GM12878 (cell line): Measurements from ENCODE around the gene AGAP1. TPM values are rescaled to one million over a fixed set of nuclear protein-coding genes. Genes with fewer than 3 reads are reported as not detected.

Source experiments
- ATAC-seq: fragments of 200-7000 bp; cut with Tn5 transposase; 3 replicates; pipeline ENCODE4 v1.9.1; 2020; ENCODE audit warnings: mild to moderate bottlenecking, moderate library complexity
- BruUV-seq: library from RNA; stranded (reverse); fragments of 400-500 nt; replicated peaks from 2 replicates; lab custom pipeline; 2021; lab: Mats Ljungman, UMichigan
- CTCF ChIA-PET: fragments of 300-600 bp; sonication (Branson Sonifier 250); formaldehyde crosslinking; extraction: SDS; loops from one replicate; lab custom pipeline; 2021; ENCODE audit warnings: inconsistent platforms; lab: Yijun Ruan, JAX
- POLR2A ChIA-PET: fragments of 350-600 bp; formaldehyde crosslinking; extraction: SDS; loops from one replicate; lab custom pipeline; 2021; ENCODE audit warnings: inconsistent platforms; lab: Charles Lee
- RAD21 ChIA-PET: fragments of 300-600 bp; sonication (Branson Sonifier 250); formaldehyde crosslinking; loops from one replicate; lab custom pipeline; 2023; ENCODE audit warnings: antibody characterized with exemption; ENCODE audit not compliant: unreplicated experiment; lab: Charles Lee
- SMC1A ChIA-PET: fragments of 300-600 bp; sonication (Branson Sonifier 250); formaldehyde crosslinking; loops from one replicate; lab custom pipeline; 2023; ENCODE audit not compliant: unreplicated experiment, uncharacterized antibody; lab: Charles Lee
- DNase-seq: peaks from one replicate; pipeline ENCODE4 v3.0.0-alpha.2; 2011; ENCODE audit warnings: low read depth, low spot score
- FAIRE-seq: peaks from 3 replicates; lab custom pipeline; 2011; peaks lifted over from hg19 to GRCh38; lab: Jason Lieb, UNC
- H2AFZ ChIP-seq: 2 replicates; pipeline ENCODE4 v1.6.0; 2011; ENCODE audit warnings: low read depth, low read length, control low read depth; ENCODE audit not compliant: control insufficient read depth
- H3K27ac ChIP-seq: 2 replicates; pipeline ENCODE4 v1.5.1; 2011; ENCODE audit warnings: control low read depth; ENCODE audit not compliant: control insufficient read depth, insufficient read depth
- H3K27me3 ChIP-seq, 2 experiments: replicated peaks in 1 of 2; 2 replicates each; pipeline versions ENCODE4 v1.6.0 to v1.6.1; 2011; ENCODE audit warnings: low read length in 1 of 2; ENCODE audit not compliant: control insufficient read depth in 2 of 2, insufficient read depth in 2 of 2
- H3K36me3 ChIP-seq, 2 experiments: 2 replicates each; pipeline ENCODE4 v1.5.1; 2011; ENCODE audit warnings: low read length in 1 of 2; ENCODE audit not compliant: control insufficient read depth in 2 of 2, insufficient read depth in 2 of 2
- H3K4me1 ChIP-seq: 2 replicates; pipeline ENCODE4 v1.6.1; 2011; ENCODE audit warnings: mild to moderate bottlenecking, low read length, moderate library complexity, mixed read lengths; ENCODE audit not compliant: control insufficient read depth, insufficient read depth
- H3K4me2 ChIP-seq: 2 replicates; pipeline ENCODE4 v1.6.0; 2011; ENCODE audit warnings: control low read depth; ENCODE audit not compliant: control insufficient read depth, insufficient read depth
- H3K4me3 ChIP-seq: fragments of 200-600 bp; sonication (generic); 2 replicates; pipeline ENCODE4 v1.5.1; 2016
- H3K79me2 ChIP-seq: 2 replicates; pipeline ENCODE4 v1.6.0; 2011; ENCODE audit warnings: low read length; ENCODE audit not compliant: control insufficient read depth, insufficient read depth
- H3K9ac ChIP-seq: 2 replicates; pipeline ENCODE4 v1.8.0; 2011; ENCODE audit warnings: low read length, control low read depth, mixed read lengths; ENCODE audit not compliant: control insufficient read depth, insufficient read depth
- H3K9me3 ChIP-seq: replicated peaks from 3 replicates; pipeline ENCODE4 v1.5.1; 2011; ENCODE audit warnings: mild to moderate bottlenecking, low read length; ENCODE audit not compliant: control insufficient read depth, insufficient read depth
- H4K20me1 ChIP-seq: 2 replicates; pipeline ENCODE4 v1.6.0; 2011; ENCODE audit not compliant: control insufficient read depth, insufficient read depth
- IRF4 ChIP-seq: IDR thresholded peaks from 2 replicates; pipeline ENCODE4 v1.6.1; 2011; ENCODE audit warnings: low read depth, low read length
- LARP7 ChIP-seq: fragments of 450-650 bp; IDR thresholded peaks from 2 replicates; pipeline ENCODE4 v1.6.1; 2017; ENCODE audit warnings: mild to moderate bottlenecking
- SREBF1 ChIP-seq: IDR thresholded peaks from 2 replicates; pipeline ENCODE4 v1.6.1; 2012; ENCODE audit warnings: mild to moderate bottlenecking, low read length
- TCF3 ChIP-seq: IDR thresholded peaks from 2 replicates; pipeline ENCODE4 v1.6.1; 2012; ENCODE audit warnings: low read depth, mild to moderate bottlenecking, low read length, borderline replicate concordance; ENCODE audit not compliant: insufficient read depth
- WRNIP1 ChIP-seq: IDR thresholded peaks from 2 replicates; pipeline ENCODE4 v1.6.1; 2011; ENCODE audit warnings: low read depth, low read length, improper control_type of control experiment, borderline replicate concordance
- WGBS: methylation state at CpG from one replicate; pipeline ENCODE4 v1.1.6; 2016; ENCODE audit warnings: low lambda C conversion rate; ENCODE audit not compliant: insufficient replicate concordance, insufficient coverage; ENCODE audit errors: missing lambda C conversion rate; 5-methylcytosine and 5-hydroxymethylcytosine counted together
- in situ Hi-C: fragments of 300-500 bp; cut with MboI; formaldehyde crosslinking; loops from 9 replicates; pipeline ENCODE4 v1.14.3; 2018; ENCODE audit warnings: mixed read lengths
- intact Hi-C: fragments of 100-400 bp; cut with micrococcal nuclease; formaldehyde crosslinking; loops from one replicate; pipeline ENCODE4 v1.14.2; 2022; ENCODE audit not compliant: unreplicated experiment
- polyA plus RNA-seq, 11 experiments: library from polyadenylated mRNA; depleted of rRNA in 4 of 11; unstranded in 6 of 11; stranded (reverse) in 5 of 11; fragments of >200 nt; fragmentation: Nextera tagmentation in 4 of 11; fragmentation: Illumina TruSeq in 1 of 11; extraction: Ambion mirVana in 4 of 11; extraction: Trizol in 1 of 11; gene quantifications; 1 replicate in 1 of 11; 2 replicates in 10 of 11; pipeline versions ENCODE4 v1.2.1 to v1.2.3, GENCODE V29; 2011 to 2016; ENCODE audit warnings: inconsistent platforms in 2 of 11, missing spikeins in 2 of 11, low read depth in 1 of 11
- total RNA-seq, 4 experiments: library from RNA; depleted of rRNA in 3 of 4; stranded (reverse); fragments of >200 nt in 3 of 4; fragmentation: Illumina TruSeq in 1 of 4; extraction: Trizol in 1 of 4; gene quantifications; 2 replicates each; pipeline versions ENCODE4 v1.2.1 to v1.2.3, GENCODE V29; 2013 to 2021
- TF ChIP-seq, protein P1 (sequence below): IDR thresholded peaks from 2 replicates; pipeline ENCODE4 v1.6.1; 2012; ENCODE audit warnings: improper control_type of control experiment, low read depth, low read length; ENCODE audit not compliant: insufficient replicate concordance
- TF ChIP-seq, protein P2 (sequence below): fragments of 450-650 bp; formaldehyde crosslinking; IDR thresholded peaks from 2 replicates; pipeline ENCODE4 v1.4.0; 2020; ENCODE audit warnings: mild to moderate bottlenecking, moderate library complexity

Gene AGAP1
- total and polyA plus RNA-seq, 10 of the 15 experiments (the other 5 are each of a cell fraction or from before 2014, with no cell fraction given), result 0.05 to 0.15 (median 0.06) TPM; not detected in 7

- SMC1A ChIA-PET, result no interaction called here
- no peaks in the 10 kb centered on the region for H3K36me3 ChIP-seq
- no peak for DNase-seq
- no TSS peak for BruUV-seq
- in situ Hi-C loops, result no loop called here
- WGBS, result 13% methylated on average over 27 of the region's 27 CpGs
- no peaks in the 10 kb centered on the region for H3K4me1 ChIP-seq
- no peak overlapping the region for H3K4me2 ChIP-seq
- no peak for ATAC-seq
- TF ChIP-seq, protein P1, sequence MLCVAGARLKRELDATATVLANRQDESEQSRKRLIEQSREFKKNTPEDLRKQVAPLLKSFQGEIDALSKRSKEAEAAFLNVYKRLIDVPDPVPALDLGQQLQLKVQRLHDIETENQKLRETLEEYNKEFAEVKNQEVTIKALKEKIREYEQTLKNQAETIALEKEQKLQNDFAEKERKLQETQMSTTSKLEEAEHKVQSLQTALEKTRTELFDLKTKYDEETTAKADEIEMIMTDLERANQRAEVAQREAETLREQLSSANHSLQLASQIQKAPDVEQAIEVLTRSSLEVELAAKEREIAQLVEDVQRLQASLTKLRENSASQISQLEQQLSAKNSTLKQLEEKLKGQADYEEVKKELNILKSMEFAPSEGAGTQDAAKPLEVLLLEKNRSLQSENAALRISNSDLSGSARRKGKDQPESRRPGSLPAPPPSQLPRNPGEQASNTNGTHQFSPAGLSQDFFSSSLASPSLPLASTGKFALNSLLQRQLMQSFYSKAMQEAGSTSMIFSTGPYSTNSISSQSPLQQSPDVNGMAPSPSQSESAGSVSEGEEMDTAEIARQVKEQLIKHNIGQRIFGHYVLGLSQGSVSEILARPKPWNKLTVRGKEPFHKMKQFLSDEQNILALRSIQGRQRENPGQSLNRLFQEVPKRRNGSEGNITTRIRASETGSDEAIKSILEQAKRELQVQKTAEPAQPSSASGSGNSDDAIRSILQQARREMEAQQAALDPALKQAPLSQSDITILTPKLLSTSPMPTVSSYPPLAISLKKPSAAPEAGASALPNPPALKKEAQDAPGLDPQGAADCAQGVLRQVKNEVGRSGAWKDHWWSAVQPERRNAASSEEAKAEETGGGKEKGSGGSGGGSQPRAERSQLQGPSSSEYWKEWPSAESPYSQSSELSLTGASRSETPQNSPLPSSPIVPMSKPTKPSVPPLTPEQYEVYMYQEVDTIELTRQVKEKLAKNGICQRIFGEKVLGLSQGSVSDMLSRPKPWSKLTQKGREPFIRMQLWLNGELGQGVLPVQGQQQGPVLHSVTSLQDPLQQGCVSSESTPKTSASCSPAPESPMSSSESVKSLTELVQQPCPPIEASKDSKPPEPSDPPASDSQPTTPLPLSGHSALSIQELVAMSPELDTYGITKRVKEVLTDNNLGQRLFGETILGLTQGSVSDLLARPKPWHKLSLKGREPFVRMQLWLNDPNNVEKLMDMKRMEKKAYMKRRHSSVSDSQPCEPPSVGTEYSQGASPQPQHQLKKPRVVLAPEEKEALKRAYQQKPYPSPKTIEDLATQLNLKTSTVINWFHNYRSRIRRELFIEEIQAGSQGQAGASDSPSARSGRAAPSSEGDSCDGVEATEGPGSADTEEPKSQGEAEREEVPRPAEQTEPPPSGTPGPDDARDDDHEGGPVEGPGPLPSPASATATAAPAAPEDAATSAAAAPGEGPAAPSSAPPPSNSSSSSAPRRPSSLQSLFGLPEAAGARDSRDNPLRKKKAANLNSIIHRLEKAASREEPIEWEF, result no peak
- TF ChIP-seq, protein P2, sequence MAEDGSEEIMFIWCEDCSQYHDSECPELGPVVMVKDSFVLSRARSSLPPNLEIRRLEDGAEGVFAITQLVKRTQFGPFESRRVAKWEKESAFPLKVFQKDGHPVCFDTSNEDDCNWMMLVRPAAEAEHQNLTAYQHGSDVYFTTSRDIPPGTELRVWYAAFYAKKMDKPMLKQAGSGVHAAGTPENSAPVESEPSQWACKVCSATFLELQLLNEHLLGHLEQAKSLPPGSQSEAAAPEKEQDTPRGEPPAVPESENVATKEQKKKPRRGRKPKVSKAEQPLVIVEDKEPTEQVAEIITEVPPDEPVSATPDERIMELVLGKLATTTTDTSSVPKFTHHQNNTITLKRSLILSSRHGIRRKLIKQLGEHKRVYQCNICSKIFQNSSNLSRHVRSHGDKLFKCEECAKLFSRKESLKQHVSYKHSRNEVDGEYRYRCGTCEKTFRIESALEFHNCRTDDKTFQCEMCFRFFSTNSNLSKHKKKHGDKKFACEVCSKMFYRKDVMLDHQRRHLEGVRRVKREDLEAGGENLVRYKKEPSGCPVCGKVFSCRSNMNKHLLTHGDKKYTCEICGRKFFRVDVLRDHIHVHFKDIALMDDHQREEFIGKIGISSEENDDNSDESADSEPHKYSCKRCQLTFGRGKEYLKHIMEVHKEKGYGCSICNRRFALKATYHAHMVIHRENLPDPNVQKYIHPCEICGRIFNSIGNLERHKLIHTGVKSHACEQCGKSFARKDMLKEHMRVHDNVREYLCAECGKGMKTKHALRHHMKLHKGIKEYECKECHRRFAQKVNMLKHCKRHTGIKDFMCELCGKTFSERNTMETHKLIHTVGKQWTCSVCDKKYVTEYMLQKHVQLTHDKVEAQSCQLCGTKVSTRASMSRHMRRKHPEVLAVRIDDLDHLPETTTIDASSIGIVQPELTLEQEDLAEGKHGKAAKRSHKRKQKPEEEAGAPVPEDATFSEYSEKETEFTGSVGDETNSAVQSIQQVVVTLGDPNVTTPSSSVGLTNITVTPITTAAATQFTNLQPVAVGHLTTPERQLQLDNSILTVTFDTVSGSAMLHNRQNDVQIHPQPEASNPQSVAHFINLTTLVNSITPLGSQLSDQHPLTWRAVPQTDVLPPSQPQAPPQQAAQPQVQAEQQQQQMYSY (CRISPR knock-in tag), result no peak
- TF ChIP-seq IRF4, result no peak
- TF ChIP-seq LARP7, result no peak
- no peak for TF ChIP-seq WRNIP1
- TF ChIP-seq SREBF1, result no peak
- no peak for TF ChIP-seq TCF3
- FAIRE-seq, result no peak
- no peaks in the 10 kb centered on the region for H3K79me2 ChIP-seq
- intact Hi-C loops, result no loop called here
- no peaks in the 10 kb centered on the region for H4K20me1 ChIP-seq
- H3K4me3 ChIP-seq, result no peak overlapping the region
- POLR2A ChIA-PET, result no interaction called here
- RAD21 ChIA-PET, result no interaction called here
- peaks cover 4 to 12% of the 10 kb centered on the region in 2 experiments for H3K27me3 ChIP-seq
- no peak overlapping the region for H3K9ac ChIP-seq
- no peak overlapping the region for H3K27ac ChIP-seq
- CTCF ChIA-PET, result interaction anchor here (0.6 to 2.4 kb wide), 3 partner anchors 10 to 392 kb away, joined by 3 to 13 read pairs (median 4); no protein-coding TSS in a partner anchor
- no peak overlapping the region for H2AFZ ChIP-seq
- peaks cover 2% of the 10 kb centered on the region; the same call in 2 of the 3 replicates for H3K9me3 ChIP-seq
These were observed 677.4 kb downstream of the AGAP1 start for GRCh38 chr2:236171181-236171679.
